Fibroblast of skin of right biceps (primary cell): Measurements from ENCODE around the gene TRIM71.
"Not testable (repeated sequence)": the region's sequence is repeated elsewhere in the genome, so short reads cannot be mapped to it uniquely, and the experiment has no call there.

Source experiments
- DNase-seq: peaks from one replicate; pipeline ENCODE4 v3.0.0-alpha.2; 2013

The TRIM71 gene

DNA sequence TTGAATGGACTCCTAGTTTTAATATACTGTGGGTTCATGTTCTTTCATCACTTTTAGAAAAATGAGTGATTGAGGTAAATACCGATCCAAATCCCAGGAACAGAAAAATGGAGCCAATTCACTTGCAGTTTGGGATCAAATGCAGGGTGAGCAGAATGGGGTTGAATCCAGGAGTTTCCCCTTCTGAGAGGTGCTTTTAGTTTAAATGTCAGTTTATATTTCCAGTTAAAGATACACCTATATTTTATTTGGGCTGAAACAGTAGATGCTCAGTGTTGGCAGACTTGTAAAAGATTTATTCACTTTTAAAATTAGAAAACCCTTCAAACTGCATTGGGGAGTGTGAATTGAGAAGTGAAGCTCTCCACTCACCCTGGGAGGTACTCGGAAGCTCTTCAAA, 2.6 kb downstream of the TRIM71 start:
- no peak for DNase-seq

DNA sequence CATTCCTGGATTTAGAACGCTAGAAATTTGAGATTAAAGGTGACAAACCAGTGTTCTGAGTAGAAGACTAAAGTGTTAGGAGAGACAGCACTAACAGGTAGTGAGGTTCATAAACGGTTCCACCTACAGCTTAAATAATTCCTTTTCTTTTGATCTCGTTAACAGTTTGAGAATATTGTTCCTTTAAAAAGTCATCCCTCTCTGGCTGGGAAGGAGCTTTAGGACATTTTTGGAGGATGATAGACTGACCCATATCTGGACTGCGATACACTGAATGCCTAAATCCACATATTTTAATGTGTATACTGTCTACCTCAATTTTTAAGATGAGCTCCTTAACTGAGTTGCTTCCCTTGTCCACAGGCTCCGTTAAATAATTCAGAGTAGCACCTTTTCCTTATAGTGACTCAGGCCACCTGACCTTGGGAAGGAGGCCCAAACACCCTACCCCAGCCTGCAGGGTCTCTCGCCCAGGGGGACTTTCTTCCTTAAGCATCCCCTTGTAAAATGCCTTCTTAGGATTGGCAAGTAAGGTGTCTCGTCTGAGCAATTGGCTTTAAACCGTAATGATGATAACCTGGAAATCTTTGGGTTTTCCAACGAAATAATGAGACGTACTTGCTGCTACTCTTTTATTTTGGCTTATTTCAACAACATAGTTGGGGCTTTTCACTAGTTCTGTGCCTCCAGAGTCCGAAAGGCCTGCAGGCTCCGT, 3.3 kb downstream of the TRIM71 start:
- no peak for DNase-seq

DNA sequence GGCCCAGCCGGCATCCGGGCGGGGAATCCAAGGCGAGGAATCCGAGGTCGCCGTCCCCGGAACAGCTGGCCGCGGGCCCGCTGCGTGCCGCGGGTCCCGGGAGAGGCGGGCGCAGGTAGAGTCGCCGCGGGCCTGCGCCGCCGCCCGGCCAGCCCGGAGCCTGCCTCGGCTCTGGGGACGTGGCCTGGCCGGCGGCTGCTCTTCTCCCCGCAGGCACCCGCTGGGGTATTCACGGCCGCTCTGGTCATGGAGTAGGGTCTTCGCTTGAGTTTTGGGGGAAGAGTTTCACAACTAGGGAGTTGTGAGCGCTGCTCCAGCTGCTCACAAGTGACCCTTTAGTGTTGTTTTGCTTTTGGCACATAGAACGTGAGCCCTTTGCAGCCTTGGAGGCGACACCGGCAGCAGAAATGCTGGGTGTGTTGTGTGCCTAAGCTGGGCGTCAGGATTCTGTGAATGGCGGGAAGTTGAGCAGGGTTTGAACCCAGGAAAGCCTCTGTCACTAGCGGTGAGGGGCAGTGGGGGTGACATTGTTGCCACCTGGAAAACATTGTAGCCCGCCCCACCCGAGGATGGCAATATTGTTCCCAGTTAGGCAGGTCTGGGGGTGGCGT, 4.0 kb downstream of the TRIM71 start:
- no peak for DNase-seq

DNA sequence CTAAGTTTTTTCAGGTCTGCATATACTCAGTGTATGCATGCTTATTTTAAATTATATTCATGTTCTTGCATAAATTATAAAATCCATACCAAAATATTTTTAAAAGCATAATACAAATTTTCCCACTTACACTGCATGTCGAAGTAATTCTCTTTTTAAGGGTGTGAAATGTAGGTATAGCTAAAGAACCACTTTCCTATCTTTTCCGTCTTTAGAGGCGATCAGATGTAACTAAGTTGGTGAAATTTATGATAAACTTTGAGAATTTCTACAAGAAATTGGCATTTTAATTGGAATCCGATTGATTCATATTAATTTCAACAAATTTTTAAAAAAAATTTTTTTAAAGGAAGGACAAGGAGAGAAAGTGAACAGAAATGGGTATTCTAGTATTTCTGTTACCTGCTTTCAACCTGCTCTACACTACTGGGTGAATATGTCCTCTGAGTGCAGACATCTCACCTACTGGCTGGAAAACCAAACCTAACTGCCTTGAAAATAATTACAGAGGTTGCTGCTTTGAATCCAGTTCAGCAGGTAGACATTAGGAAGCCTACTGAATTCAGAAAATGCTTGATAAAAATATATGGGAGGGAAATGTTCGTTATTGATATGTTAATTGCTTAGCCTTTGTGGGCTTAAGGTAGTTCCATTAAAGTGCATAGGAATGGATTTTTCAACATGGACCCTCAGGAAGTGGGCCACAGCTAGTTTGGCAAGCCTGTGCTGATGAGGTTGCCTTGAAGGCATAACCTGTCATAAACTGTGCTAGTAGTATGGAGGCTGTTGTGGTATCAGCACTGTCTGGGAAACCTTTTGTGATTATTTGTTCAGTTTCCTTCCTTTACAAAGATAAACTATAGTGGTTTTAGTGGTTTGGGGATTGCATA, 5.1 kb downstream of the TRIM71 start:
- DNase-seq, result no peak

DNA sequence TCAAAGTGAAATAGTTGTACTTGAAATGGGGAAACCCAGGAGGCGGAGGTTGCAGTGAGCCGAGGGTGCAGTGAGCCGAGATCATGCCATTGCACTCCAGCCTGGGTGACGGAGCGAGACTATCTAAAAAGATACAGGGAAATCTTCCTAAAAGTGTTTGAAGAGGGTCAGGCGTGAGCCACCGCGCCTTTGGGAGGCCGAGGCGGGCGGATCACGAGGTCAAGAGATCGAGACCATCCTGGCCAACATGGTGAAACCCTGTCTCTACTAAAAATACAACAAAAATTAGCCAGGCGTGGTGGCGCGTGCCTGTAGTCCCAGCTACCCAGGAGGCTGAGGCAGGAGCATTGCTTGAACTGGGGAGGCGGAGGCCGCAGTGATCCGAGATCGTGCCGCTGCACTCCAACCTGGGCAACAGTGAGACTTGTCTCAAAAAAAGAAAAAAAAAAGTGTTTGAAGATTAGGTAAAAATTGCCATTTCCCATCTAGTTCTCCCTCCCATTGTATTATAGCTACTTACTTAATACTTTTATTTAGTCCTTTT, 5.9 kb downstream of the TRIM71 start:
- DNase-seq, result not testable (repeated sequence)

DNA sequence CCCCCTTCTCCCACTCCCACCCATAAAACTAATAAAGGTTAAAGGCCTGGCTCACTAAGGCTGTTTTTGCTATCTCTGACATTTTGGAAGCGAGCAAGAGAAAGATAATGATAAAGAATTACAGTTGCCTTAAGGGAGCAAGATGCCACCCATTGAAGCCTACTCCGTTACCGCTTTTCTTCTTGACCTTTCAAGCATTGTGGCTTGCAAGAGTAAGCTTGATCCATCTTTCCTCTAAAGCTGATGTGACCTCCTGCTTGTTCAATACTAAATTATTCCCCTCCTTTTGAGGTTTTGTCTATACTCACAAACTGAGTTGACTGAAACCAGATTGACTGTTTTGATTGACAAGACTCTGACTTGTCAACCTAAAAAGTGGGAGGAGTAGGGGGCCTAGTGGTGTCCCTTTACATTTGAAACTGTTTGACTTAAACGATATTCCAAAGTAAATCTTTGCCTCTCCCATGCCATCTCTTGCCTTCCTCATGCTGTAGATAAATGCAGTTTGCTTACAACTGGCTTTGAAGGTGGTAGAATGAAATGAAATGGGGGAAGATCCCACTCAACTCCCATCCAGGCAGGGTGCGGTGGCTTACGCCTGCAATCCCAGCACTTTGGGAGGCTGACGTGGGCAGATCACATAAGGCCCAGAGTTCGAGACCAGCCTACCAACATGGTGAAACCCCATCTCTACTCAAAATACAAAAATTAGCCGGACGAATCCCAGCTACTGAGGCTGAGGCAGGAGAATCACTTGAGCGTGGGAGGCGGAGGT, 8.0 kb downstream of the TRIM71 start:
- no peak for DNase-seq

DNA sequence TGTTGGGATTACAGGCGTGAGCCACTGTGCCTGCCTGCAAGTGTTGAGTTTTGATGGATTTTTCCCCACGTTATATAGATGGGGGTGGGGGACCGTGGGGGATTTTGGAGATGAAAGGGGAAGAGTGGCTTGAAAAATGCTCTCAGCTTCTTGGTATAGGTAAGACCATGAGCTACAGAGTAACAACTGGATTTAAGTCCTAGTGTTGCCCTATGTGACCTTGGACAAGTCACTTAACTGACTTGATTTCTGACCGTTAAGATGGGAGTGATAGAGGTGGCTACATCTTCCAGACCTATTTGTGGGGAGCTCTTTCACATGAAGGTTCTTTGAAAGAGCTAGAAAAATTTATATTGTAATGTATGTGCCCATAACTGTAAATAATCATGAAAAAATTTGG, 13.3 kb downstream of the TRIM71 start:
- no peak for DNase-seq

DNA sequence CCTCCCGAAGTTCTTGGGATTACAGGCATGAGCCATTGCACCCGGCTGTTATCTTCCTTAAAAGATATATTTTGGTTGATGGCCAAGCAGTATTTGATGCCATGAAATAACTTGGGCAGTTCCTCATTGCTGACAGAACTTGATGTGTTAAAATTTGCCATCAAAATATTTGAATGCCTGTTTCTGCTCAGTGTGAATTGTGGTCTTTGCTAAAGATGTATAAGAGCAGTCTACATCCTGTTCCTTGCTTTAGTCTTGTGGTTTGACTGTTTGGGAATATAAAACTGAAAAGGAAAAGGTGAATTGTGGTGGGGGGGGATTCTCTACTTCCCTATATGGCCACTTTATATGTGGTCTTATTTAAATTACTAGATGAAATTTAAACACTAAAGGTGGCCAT, 14.0 kb downstream of the TRIM71 start:
- no peak for DNase-seq

DNA sequence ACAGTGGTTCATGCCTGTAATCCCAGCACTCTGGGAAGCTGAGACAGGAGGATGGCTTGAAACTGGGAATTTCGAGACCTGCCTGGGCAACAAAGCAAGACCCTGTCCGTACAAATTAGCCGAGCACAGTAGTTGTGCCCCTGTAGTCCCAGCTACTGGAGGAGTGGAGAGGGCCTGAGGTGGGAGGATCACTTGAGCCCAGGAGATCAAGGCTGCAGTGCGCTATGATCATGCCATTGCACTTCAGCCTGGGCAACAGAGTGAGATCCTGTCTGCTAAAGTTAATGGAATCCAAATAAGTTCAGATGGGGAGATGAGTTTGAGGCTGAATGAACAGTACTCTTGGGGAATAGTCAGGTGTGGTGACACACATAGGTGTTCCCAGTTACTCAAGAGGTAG, 14.4 kb downstream of the TRIM71 start:
- DNase-seq, result no peak

DNA sequence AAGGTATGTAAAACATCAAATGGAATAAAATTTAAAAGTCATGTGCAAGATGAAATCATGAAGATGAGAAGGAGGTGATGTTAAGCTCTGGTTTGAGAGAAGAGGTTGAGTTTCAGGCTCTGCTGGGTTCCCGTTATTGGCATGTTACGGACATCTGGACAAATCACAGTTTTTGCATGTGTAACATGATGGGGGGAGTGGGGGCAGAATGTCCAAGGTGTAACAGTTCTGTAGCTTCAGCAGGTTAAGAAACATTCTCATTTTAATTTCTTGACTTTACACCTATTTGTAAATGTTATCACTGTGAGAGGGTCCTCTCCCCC, 17.2 kb downstream of the TRIM71 start:
- DNase-seq, result no peak

DNA sequence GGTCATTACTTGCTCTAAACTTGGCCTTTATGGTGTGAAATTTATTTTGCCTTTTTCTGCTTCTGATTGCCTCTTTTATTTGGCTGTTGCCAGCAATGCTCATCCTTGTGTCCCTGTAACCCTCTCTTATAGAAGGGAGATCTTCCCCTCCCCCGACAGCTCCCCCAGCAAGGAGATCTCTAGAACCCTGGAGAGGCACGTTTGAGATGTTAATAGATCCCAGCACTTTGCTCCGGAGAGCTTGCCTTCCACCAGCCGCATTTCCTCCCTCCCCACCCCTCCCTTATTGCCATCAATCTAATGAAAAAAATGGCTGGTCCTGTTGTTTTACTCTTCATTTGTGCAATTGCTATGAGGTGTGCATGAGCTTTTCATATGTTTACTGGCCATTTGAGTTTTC, 18.2 kb downstream of the TRIM71 start:
- DNase-seq, result no peak

DNA sequence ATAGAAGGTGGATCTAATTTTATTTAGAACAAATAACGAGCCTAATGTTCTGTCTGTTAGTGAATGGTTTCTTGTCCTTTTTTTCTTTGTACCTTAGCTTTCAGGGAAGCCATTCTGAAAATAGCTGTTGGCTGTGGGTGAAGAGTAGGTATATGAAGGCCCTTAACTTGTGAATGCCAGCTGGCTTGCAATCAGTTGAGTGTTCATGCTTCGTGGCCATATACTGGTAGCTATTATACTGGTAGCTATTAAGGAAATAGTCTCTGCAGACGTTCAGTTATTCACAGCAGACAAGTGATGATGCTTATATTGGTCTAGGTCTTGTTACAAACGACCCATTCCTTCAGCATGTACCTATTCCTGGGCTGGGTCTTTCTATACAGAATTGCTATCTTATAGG, 18.8 kb downstream of the TRIM71 start:
- DNase-seq, result no peak

DNA sequence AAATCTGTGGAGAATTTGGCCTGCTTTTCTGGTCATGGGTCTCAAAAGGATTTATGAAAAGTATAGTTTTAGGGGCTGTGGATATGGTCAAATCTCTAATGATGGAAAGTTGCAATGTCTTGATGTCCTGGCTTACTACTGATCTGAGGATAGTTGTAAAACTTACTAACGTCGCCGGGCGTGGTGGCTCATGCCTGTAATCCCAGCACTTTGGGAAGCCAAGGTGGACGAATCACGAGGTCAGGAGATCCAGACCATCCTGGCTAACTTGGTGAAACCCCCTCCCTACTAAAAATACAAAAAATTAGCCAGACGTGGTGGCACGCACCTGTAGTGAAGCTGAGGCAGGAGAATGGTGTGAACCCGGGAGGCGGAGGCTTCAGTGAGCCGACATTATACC, 19.6 kb downstream of the TRIM71 start:
- no peak for DNase-seq

DNA sequence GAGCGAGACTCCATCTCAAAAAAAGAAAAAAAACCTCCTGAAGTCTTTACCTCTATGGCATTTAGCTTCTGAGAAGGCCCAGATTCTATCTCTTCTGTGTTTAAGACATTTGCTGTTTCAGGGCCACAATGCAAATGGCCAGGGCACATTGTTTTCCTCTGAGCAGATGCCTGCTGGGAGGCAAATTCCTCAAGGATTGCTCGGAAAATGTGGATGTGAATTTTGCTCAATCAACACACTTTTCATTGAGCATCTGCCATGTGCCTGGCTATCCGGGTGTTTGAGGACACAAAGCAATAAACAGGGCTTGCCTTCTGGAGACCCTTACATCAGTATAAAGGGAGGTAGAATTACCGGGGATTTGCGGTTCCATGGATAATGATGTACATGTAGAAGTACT, 20.0 kb downstream of the TRIM71 start:
- DNase-seq, result no peak

DNA sequence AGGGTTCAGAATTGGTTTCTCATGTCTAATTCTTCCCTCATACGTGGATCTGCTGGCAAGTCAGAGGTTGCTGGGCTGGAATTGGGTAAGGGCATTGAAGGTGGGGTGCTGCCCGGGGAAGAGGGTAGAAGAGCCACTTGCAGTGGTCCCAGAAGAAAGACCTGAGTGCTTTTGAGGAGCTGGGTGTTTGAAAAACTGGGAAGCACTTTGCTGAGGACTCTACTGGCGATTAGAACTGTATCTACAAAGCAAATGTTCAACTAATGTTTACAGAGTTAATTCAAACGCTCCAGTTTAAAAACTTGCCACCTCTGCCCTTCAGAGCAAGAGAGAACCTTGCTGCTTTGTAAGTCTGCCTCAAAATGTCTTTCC, 21.9 kb downstream of the TRIM71 start:
- no peak for DNase-seq

DNA sequence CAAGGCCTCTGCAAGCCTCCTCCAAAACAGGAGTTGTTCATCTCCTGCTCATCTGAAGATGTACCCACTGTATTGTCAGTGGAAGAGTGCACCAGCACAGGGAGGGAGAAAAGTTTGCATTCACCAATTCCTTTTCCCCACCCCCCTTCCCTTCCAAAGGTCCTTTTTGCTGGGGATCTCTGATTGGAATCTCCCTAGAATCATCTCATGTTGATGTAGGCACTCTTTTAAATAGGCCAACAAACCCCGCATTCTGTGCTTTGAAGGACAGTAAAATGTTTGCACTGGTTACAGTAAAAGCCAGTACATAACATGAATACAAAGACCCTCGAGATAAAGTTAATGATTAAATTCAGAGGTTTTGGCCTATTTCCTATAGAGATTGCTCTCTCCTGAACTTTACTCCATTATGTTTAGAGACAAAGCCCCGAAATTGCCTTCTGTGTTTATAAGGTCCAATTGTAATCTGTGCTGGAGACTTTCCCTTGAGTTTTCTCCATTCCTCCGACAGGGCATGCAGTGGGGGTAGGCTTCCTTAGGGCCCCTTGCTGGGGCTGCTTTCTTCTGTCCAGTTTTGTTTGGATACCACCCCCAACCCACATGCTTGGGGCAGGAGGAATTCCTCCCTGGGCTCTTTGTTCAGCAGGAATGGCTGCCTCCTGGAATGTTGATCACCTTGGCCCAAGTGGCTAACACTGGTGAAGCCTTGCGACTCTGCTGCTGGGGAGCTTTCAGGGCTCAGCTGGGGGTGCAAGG, 22.5 kb downstream of the TRIM71 start:
- no peak for DNase-seq

DNA sequence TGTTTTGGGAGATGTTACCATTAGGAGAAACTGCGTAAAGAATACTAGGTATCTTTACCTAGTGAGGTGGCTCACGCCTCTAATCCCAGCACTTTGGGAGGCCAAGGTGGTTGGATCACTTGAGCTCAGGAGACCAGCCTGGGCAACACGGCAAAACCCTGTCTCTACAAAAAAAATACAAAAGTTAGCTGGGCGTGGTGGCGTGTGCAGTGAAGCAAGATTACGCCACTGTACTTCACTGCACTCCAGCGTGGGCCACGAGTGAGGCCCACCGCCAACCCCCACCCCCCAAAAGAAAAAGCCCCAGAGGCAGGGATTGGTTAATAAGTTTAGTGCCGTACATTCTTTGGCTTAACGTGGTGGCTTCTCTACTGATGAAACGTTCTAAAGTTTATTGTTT, 23.5 kb downstream of the TRIM71 start:
- no peak for DNase-seq

DNA sequence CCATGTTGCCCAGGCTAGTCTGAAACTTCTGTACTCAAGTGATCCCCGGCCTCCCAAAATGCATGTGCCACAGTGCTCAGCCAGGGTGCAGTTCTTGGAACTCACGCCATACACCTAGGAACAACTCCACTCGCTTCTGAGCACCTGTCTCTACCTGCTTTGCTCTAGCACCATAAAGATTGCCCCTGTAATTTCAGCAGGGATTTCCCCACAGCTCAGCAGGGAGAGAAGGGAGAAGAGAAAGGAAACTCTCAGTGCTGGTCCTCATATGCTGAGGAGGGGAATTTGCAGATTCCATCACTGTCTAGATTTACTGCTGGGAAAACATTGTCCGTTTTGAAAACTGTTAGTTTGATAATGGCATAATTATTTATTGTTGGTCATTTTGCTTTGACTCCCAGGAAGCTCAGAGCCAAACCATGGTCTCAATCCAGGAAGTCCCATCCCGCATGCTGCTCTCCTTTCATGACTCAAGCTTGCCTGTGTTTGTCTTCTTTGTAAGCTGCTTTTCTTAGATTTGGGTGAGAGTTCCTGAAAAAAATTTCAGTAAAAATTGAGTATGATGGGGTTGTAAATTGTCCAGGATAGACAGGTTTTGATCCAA, 24.2 kb downstream of the TRIM71 start:
- DNase-seq, result no peak

DNA sequence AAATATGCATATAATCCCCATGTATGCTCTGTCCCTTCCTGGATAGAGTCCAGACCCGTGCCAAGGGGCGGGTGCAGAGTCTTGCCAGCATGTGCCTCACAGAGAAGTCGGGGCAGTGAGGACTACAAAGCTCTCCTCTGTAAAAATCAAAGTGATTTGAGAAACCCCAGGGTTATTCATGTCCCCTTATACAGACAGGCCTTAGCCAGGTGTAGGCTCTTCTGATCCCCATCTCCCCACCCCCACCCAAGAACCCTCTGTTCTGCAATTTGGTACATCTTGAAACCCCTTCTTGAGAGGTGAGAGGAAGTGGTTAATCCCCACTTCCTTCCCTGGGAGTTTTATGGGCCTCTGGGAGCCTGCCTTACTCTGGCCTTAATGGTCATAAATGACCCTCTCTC, 24.7 kb downstream of the TRIM71 start:
- no peak for DNase-seq

DNA sequence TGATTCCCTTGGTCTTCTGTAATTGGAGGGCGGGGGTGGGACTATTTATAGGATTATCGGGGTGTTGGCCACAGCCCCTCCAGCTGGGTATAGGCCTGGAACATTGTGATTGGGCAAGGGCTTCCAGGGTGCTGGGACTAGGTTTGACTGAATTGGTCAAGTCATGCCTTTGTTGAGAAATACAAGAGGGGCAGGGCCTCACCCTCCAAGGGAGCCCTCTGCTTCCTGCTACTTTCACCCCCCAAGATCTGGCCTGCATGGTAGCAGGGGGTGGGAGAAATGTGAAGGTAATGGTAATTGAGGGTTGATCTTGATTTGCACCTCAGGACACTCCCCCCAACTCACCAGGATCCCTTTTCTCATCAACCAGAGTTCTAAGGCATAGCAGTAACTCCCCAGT, 25.2 kb downstream of the TRIM71 start:
- no peak for DNase-seq

DNA sequence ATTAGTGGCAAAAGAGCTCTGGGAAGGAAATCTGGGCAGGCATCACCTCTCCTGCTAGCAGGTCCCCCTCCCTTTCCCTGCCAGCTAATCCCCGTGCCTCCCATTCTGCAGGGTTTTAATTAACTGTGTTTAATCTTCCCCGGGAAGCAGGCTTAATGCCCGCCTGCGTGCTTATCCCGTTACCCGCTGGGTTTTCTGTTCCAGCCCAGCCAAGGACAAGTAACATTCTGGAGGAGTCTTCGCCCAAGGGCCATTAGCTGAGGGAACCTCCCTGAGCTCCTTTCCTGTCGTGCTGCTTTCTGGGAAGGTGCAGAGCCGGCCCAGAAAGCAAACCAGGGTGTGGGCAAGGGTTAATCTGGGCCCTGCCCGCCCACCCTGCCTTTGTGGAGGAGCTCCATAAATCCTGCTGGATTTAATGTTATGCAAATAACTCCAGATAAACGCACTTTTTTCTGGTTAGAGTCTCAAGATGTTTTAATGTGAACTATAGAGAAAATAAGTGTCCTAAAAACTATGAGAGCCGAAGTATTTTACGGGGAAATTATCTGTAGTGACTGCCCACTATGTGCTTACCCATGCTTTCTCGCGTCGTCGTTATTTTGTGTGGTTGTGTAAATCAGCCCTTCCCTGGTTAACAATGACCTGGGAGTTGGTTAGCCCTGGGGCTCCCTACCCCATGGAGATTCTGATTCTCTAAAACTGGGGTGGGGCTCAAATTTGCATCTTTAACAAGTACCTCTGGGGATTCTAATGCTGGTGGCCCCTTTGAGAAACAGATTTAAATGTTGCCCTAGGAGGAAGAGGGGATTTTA, 25.9 kb downstream of the TRIM71 start:
- no peak for DNase-seq
